GM12892 (cell line): ENCODE results near the gene ANKRD18B.

Source experiments
- POLR2A ChIP-seq: IDR thresholded peaks from 2 replicates; pipeline ENCODE4 v1.6.1; 2011; ENCODE audit warnings: low read depth, low read length, control low read depth
- POLR2AphosphoS5 ChIP-seq: IDR thresholded peaks from 2 replicates; pipeline ENCODE4 v1.6.1; 2011; ENCODE audit warnings: low read depth, low read length, control low read depth
- TAF1 ChIP-seq: IDR thresholded peaks from 2 replicates; pipeline ENCODE4 v1.6.1; 2011; ENCODE audit warnings: low read depth, mild to moderate bottlenecking, control low read depth, low read length, borderline replicate concordance

DNA sequence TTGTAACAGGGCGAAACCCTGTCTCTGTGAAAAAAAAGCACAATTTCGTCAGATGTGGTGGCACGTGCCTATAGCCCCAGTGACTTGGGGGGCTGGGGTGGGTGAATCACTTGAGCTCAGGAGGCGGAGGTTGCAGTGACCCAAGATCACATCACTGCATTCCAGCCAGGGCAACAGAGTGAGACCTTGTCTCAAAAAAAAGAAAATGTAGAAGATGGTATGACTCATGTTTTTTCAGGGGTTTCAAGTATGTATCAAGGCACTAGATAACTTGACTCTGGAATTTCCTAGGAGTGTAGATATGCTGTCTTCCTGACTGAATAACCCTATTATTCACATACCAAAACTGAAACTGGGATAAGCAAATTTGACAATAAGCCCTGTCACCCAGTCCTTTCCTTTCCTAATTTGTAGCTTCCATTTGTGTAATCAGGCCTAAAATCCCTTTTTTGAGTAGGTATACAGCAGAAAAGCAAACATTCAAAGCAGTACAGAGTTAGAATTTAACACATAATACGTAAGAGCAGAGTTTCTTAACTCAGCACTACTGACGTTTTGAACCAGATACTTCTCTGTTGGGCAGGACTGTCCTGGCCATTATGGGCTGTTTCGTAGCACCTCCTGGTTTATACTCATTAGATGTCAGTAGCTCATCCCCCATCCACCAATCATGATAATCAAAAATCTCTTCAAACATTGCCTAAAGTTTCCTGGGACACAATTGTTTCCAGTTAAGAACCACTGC, 17.3 kb upstream of the ANKRD18B start:
- TF ChIP-seq POLR2AphosphoS5 (no peak), POLR2A (no peak), TAF1 (no peak)
